Left forelimb (tissue), 1 donor: ENCODE measurements around the gene KATNAL2.

Experiments used
- DNase-seq: peaks from one replicate; pipeline ENCODE4 v3.0.0-alpha.2; 2018; ENCODE audit warnings: low spot score

The KATNAL2 gene

DNA sequence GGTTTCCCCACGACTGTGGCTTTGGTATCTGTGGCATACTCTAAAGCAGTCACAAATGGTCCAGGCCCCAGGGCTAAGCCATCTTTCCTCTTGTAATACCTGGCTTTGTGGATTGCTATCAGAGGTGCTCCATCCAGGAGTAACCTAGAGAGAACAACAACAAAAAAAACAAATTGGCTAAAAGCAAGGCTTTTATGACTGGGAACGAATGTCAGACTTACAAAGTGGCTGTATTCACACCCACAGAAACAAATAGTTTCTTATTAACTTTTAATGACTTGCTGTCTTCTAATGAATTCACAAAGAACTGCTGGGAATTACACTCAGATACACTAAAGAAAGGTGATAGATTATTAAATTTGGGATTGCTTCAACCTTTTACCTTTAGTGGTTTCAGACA lies 197.8 kb downstream of the KATNAL2 start:
- no peak for DNase-seq

DNA sequence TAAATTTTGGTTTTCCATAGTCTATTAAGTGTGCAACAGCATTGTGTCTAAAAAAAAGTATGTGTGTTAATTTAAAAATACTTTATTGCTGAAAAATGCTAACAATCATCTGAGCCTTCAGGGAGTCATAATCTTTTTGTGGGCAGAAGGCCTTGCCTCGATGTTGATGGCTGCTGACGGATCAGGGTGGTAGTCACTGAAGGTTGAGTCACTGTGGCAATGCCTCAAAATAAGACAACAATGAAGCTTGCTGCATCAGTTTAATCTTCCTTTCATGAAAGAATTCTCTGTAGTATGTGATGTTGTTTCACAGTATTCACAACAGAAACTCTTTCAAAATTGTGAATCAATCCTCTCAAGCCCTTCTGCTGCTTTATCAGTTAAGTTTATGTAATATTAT lies 201.6 kb downstream of the KATNAL2 start:
- no peak for DNase-seq

DNA sequence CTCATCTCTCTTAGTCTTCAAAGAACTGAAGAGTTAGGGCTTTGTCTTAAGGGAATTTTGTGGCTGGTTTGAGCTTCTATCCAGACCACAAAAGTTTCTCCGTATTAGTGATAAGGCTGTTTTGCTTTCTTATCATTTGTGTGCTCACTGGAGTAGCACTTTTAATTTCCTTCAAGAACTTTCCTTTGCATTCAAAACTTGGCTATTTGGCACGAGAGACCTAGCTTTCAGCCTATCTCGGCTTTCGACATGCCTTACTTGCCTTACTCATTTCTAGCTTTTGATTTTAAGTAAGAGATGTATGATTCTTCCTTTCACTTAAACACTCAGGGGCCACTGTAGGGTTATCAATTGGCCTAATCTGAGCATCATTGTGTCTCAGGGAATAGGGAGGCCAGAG lies 203.0 kb downstream of the KATNAL2 start:
- DNase-seq: no peak

DNA sequence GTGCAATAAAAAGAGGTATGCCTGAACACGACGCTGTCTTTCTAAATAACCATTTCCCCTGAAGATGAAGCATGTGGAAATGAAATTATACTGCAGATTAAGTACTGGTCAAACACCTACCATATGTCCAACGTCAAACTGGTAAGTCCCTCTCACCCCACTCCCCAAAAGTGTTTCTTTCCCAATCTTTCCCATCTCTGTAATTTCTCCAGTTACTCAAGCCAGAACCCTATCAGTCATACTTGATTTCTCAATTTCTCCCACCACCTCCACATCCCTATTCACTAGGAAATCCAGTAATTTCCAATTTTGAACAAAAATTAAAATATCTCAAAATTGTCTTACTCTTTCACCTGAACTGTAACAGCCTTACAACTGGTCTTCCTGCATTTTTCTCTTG lies 203.7 kb downstream of the KATNAL2 start:
- no peak for DNase-seq

DNA sequence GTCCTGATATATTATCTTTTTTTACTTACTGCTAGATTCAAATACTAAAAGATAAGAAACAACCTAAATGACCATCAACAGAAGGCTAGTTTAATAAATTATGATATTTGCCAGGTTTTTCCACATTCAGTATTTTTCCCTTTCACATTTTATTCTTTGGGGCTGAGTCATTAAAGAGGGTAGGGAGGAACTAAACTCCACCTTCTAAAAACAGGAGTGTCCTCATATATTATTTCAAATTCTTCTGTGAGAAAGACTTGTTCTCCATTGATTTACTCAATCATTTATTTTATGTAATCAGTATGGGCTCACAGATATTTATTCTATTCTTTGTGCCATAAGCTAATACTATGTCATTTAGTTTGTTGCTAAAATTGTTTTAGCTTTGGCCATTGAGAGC lies 223.9 kb downstream of the KATNAL2 start:
- DNase-seq: no peak

DNA sequence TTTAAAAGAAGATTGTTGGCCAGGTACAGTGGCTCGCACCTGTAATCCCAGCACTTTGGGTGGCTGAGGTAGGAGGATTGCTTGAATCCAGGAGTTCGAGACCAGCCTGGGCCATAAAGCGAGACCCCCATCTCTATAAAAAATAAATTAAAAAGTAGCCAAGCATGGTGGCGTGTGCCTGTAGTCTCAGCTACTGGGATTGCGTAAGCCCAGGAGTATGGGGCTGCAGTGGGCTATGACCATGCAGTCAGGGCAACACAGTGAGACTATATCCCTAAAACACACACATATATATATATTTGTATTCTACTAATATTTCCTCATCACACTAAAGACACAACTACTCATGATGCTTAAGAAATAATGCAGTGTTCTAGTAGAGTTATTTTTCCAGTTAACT lies 225.8 kb downstream of the KATNAL2 start:
- no peak for DNase-seq

DNA sequence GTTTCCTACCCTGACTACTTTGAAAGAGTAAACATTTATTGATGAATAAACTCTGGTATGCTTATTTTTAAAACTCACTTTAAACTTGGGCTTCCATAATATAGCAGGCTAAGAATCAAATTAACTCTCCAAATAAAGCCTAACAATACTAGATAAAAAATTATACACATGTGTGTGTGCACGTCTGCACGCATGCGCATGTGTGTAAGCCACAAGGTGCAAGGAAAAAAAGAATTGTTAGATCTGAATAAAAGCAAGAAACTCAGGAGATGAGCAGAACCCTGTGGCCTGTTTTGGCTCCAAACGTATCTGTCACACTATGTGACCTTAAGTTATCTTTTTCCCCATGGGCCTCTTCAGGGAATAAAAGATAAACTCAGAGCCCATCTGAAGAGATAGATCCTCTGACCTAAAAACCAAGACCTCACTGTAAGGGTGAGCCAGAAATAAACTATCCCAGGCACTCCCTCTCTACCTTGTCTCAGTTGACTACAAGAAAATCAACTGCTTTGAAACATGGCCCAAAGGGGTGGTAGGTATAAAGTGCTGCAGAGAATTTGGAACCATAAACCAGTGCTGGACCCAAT lies 226.6 kb downstream of the KATNAL2 start:
- DNase-seq: no peak

DNA sequence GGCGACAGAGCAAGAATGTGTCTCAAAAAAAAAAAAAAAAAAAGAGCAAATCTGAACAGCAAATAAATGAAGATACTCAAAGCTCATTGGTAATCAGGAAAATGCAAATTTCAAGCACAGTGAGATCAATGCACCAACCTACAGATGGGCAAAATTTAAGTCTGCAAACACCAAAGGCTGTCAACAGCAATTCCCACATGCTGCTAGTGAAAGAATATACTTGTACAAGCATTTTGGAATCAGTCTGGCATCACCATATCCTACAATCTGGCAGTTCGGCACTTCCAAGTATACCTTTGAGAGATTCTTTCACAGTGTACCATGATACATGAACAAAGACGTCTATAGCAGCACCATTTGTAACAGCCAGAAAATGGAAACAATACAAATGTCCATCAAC lies 228.8 kb downstream of the KATNAL2 start:
- no peak for DNase-seq

DNA sequence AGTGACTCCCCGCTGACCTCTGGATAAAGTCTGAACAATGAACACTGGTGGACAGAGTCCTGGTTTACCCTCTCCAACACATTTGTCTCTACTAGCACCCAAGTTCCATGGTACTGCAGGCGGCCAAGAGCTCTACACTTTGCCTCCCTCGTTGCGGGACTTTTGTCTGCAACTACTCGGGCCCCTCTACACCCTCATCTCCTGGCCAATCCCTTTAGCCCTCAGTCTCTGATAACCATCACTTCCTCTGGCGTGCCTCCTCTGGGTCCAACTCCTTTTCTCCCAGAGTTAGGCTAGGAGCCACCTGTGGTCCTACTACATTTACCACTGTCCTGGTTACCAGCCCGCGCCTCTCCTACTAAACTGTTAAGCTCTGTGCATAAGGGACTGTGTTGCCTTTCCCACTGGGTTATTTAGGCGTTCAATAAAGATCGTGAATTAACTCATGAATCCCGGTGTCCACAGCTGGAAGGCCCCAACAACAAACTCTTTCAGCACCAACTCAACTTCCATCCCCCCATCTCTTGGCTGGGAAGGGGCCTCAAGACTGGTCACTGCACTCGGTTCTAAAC lies 232.1 kb downstream of the KATNAL2 start:
- no peak for DNase-seq

DNA sequence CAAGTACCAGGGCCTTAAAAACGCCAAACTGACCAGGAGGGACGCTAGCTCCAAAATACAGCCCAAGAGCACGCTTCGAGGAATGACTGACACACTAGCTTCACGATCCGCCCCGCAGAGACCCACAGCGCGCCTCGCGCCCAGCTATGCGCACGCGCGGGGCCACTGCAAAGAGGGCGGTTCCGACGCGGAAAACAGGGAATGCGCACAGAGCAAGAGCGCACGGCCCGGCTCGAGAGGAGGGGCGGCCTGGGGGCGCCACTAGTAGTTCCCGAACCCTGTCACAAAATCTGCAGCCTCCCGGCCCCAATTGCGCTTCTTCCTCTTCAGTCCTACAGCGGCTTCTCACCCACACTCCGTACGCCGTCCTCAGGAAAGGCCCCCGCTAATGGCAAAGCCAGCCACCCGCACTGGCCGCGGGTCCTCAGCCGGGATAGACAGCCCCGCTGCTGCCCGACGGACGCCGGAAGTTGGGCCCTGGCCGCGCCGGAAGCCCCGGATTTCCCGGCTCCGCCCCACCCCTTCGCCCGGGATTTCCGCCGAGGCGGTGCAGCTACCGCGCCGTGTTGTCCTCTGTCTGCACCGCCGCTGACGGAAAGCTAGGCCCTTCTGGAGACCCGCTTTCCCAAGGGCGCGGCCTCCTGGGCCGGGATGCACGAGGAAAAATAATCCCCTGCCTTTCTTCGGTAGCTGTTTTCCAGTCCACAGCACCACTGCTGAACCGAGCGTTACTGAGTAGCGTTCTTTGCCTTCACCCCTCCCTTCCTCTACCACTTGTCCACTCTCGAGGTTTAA lies 232.8 kb downstream of the KATNAL2 start, which contains the start of gene HDHD2:
HDHD2 (minus strand) TSS at position 472 of the 795 bp plus-strand sequence. CDS start 14,061 bp downstream, outside the sequence.
- peak; percentile 93 for DNase-seq

DNA sequence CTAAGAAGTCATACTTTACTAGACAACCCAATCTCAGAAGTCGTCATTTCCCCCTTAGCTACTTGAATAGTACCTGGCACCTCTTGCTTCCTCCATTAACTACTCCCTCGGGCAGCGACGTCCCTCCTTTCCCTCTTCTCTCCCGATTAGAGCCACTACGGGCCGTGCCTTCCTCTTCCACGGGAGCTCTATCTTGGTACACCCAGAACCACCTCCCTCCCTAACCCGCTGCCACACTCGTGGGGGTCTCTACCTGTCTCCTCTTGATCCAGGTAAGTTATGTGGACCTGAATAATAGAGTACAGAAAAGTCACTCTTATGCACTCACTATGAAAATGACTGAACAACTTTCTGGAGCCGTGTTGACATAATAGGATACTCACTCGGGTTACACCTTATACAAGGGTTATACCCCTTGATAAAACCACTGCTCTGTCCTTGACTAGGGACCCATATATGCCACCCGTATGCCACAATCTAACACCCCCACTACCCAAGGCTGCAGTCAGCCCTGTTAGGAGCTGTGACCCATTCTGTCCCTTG lies 233.5 kb downstream of the KATNAL2 start:
- DNase-seq: no peak

DNA sequence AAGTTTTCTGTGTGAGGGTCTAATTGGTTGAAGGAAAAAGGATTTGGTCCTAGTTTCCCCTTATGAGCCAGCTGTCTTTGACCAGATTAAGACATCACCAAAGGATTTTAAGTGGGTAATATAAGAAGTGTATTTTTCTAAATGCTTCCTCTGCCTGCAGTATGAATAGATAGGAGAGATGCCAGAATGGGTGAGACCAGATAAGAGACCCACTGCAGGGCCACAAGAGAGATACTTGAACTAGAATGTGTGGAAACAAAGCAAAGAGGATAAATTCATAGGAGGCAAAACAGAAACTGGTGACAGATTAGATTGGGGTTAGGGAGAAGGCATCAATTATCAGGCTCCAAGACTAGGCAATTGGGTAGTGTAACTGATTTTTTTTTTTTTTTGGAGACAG lies 234.0 kb downstream of the KATNAL2 start:
- DNase-seq: no peak
